HG03159 (cell line): ENCODE results near the gene PDGFA.

Experiments
- ATAC-seq: cut with Tn5 transposase; IDR thresholded peaks from one replicate; pipeline ENCODE4 v1.9.1; 2021; ENCODE audit warnings: mild to moderate bottlenecking, moderate library complexity; ENCODE audit not compliant: unreplicated experiment

The PDGFA gene

GRCh38 chr7:475951-476441, 43.6 kb downstream of the PDGFA start:
- no peak for ATAC-seq

GRCh38 chr7:475425-475728, 44.3 kb downstream of the PDGFA start:
- ATAC-seq: no peak

- no peak for ATAC-seq
Measured at GRCh38 chr7:474605-475424, 44.8 kb downstream of the PDGFA start.

- ATAC-seq: no peak
Measured at GRCh38 chr7:473870-474604, 45.6 kb downstream of the PDGFA start.

GRCh38 chr7:473211-473734, 46.4 kb downstream of the PDGFA start:
- ATAC-seq: no peak

GRCh38 chr7:472640-472957, 47.0 kb downstream of the PDGFA start:
- ATAC-seq: no peak

- no peak for ATAC-seq
Measured at GRCh38 chr7:471866-472639, 47.6 kb downstream of the PDGFA start.

GRCh38 chr7:471191-471865, 48.3 kb downstream of the PDGFA start:
- ATAC-seq: no peak

- no peak for ATAC-seq
Measured at GRCh38 chr7:469563-469961, 50.1 kb downstream of the PDGFA start.

GRCh38 chr7:468681-469562, 50.7 kb downstream of the PDGFA start:
- ATAC-seq: no peak

- no peak for ATAC-seq
Measured at GRCh38 chr7:467856-468545, 51.6 kb downstream of the PDGFA start.

GRCh38 chr7:467393-467828, 52.2 kb downstream of the PDGFA start:
- no peak for ATAC-seq

GRCh38 chr7:466465-467191, 53.0 kb downstream of the PDGFA start:
- no peak for ATAC-seq

GRCh38 chr7:465710-466400, 53.8 kb downstream of the PDGFA start:
- no peak for ATAC-seq

- no peak for ATAC-seq
Measured at GRCh38 chr7:464454-465401, 54.9 kb downstream of the PDGFA start.

GRCh38 chr7:463817-464453, 55.7 kb downstream of the PDGFA start:
- ATAC-seq: no peak
